HepG2 (cell line): ENCODE measurements around the gene NUB1. TPM values are rescaled to one million over a fixed set of nuclear protein-coding genes. Genes with fewer than 3 reads are reported as not detected.

Experiments
- ATAC-seq: fragments of 200-7000 bp; cut with Tn5 transposase; 3 replicates; pipeline ENCODE4 v1.9.1; 2020; ENCODE audit warnings: mild to moderate bottlenecking, moderate library complexity
- BruUV-seq: library from RNA; stranded (reverse); fragments of 400-500 nt; replicated peaks from 2 replicates; lab custom pipeline; 2021; lab: Mats Ljungman, UMichigan
- CTCF ChIA-PET: fragments of 300-600 bp; formaldehyde crosslinking; extraction: SDS; loops from one replicate; lab custom pipeline; 2021; ENCODE audit warnings: low total read pairs, inconsistent platforms, low intra/inter-chr PET ratio; lab: Yijun Ruan, JAX
- POLR2A ChIA-PET: fragments of 350-600 bp; sonication (Branson Sonifier 250); formaldehyde crosslinking; loops from one replicate; lab custom pipeline; 2020; ENCODE audit warnings: antibody characterized with exemption, inconsistent platforms; lab: Yijun Ruan, JAX
- DNase-seq: peaks from one replicate; pipeline ENCODE4 v3.0.0-alpha.2; 2015; ENCODE audit warnings: low spot score
- FAIRE-seq: peaks from 3 replicates; lab custom pipeline; 2011; peaks lifted over from hg19 to GRCh38; lab: Jason Lieb, UNC
- H2AFZ ChIP-seq: one replicate; pipeline ENCODE4 v1.6.1; 2011; ENCODE audit warnings: low read length, inconsistent platforms
- H3K27ac ChIP-seq: fragments of 300-600 bp; 3 replicates; pipeline ENCODE4 v1.8.0; 2011; ENCODE audit warnings: mixed run types, mild to moderate bottlenecking, mixed read lengths, low read length, inconsistent platforms; ENCODE audit not compliant: insufficient read depth; ENCODE audit errors: extremely low read length
- H3K27me3 ChIP-seq, 2 experiments: fragments of 200-600 bp in 1 of 2; 2 replicates in 1 of 2; 3 replicates in 1 of 2; pipeline versions ENCODE4 v1.6.0 to v1.8.0; 2011; ENCODE audit warnings: low read length in 2 of 2, mild to moderate bottlenecking in 2 of 2, moderate library complexity in 2 of 2, inconsistent platforms in 1 of 2; ENCODE audit not compliant: insufficient read depth in 2 of 2, control insufficient read depth in 1 of 2
- H3K36me3 ChIP-seq, 2 experiments: fragments of 200-600 bp in 1 of 2; replicated peaks in 1 of 2; 2 replicates in 1 of 2; 3 replicates in 1 of 2; pipeline versions ENCODE4 v1.5.1 to v1.8.0; 2011; ENCODE audit warnings: low read length in 2 of 2, inconsistent platforms in 1 of 2; ENCODE audit not compliant: insufficient read depth in 2 of 2, control insufficient read depth in 1 of 2
- H3K4me1 ChIP-seq: 2 replicates; pipeline ENCODE4 v1.5.1; 2012; ENCODE audit warnings: low read length, inconsistent platforms; ENCODE audit not compliant: insufficient read depth
- H3K4me2 ChIP-seq: 2 replicates; pipeline ENCODE4 v1.6.0; 2011; ENCODE audit warnings: low read depth, low read length, inconsistent platforms
- H3K4me3 ChIP-seq, 3 experiments: fragments of 200-600 bp in 1 of 3; sonication (generic), shearing (Covaris generic) in 1 of 3; replicated peaks in 1 of 3; 2 replicates each; pipeline ENCODE4 v1.5.1; 2011 to 2016; ENCODE audit warnings: low read length in 3 of 3, inconsistent platforms in 2 of 3, low read depth in 2 of 3, mild to moderate bottlenecking in 2 of 3, control low read depth in 1 of 3, mixed read lengths in 1 of 3; ENCODE audit not compliant: insufficient read depth in 1 of 3
- H3K79me2 ChIP-seq: one replicate; pipeline ENCODE4 v1.6.1; 2011; ENCODE audit warnings: low read length, inconsistent platforms; ENCODE audit not compliant: insufficient read depth
- H3K9ac ChIP-seq: 2 replicates; pipeline ENCODE4 v1.6.0; 2011; ENCODE audit warnings: mild to moderate bottlenecking, low read depth, low read length, inconsistent platforms; ENCODE audit not compliant: insufficient read depth
- H3K9me3 ChIP-seq: 2 replicates; pipeline ENCODE4 v1.5.1; 2012; ENCODE audit warnings: mild to moderate bottlenecking, low read length
- H4K20me1 ChIP-seq: 2 replicates; pipeline ENCODE4 v1.6.0; 2011; ENCODE audit warnings: inconsistent platforms, mild to moderate bottlenecking, low read length, moderate library complexity; ENCODE audit not compliant: insufficient read depth
- FLYWCH1 ChIP-seq: sonication (generic); formaldehyde crosslinking; IDR thresholded peaks from 2 replicates; pipeline ENCODE4 v1.8.1; 2023; ENCODE audit warnings: mild to moderate bottlenecking, missing genetic modification reagents
- SOX6 ChIP-seq, 2 experiments: fragments of 450-650 bp in 1 of 2; sonication (generic) in 1 of 2; formaldehyde crosslinking in 1 of 2; IDR thresholded peaks; 2 replicates each; pipeline versions ENCODE4 v1.4.0 to v1.6.1; 2017 to 2020; ENCODE audit warnings: antibody characterized with exemption in 1 of 2, mild to moderate bottlenecking in 1 of 2, missing genetic modification reagents in 1 of 2
- ZNF337 ChIP-seq: sonication (generic); formaldehyde crosslinking; IDR thresholded peaks from 2 replicates; pipeline ENCODE4 v1.5.1; 2020; ENCODE audit warnings: missing genetic modification reagents, low read depth, mild to moderate bottlenecking, borderline replicate concordance
- ZNF552 ChIP-seq: sonication (generic); formaldehyde crosslinking; IDR thresholded peaks from 2 replicates; pipeline ENCODE4 v1.9.0; 2022; ENCODE audit warnings: missing genetic modification reagents, mild to moderate bottlenecking, borderline replicate concordance
- ZNF687 ChIP-seq: sonication (generic); formaldehyde crosslinking; IDR thresholded peaks from 2 replicates; pipeline ENCODE4 v1.5.1; 2020; ENCODE audit warnings: mild to moderate bottlenecking, missing genetic modification reagents, moderate library complexity
- WGBS: methylation state at CpG from one replicate; pipeline ENCODE4 v1.1.6; 2017; ENCODE audit warnings: low lambda C conversion rate; 5-methylcytosine and 5-hydroxymethylcytosine counted together
- in situ Hi-C: cut with HindIII; loops from 2 replicates; pipeline ENCODE4 v1.10.0; 2017; ENCODE audit warnings: low pct_unique_long_range_greater_than_20kb; ENCODE audit not compliant: extremely low pct_ligation_motif_present
- intact Hi-C: fragments of 100-400 bp; cut with micrococcal nuclease; formaldehyde crosslinking; loops from one replicate; pipeline ENCODE4 v1.10.0; 2022; ENCODE audit not compliant: unreplicated experiment
- polyA plus RNA-seq, 8 experiments: library from polyadenylated mRNA; depleted of rRNA in 3 of 8; stranded (reverse) in 7 of 8; unstranded in 1 of 8; fragments of >200 nt; fragmentation: Illumina TruSeq in 4 of 8; extraction: Trizol in 4 of 8; gene quantifications; 2 replicates each; pipeline versions ENCODE4 v1.2.1 to v1.2.3, GENCODE V29; 2011 to 2016; ENCODE audit warnings: low read depth in 4 of 8, missing spikeins in 1 of 8, mixed read lengths in 1 of 8; ENCODE audit not compliant: insufficient read depth in 1 of 8
- total RNA-seq, 5 experiments: library from RNA; depleted of rRNA; stranded (reverse); fragments of >200 nt; fragmentation: Illumina TruSeq; extraction: Trizol; gene quantifications; 2 replicates each; pipeline ENCODE4 v1.2.3, GENCODE V29; 2016; ENCODE audit warnings: low read depth in 1 of 5

Gene NUB1
- total and polyA plus RNA-seq, 2 of the 13 experiments (the other 11 are each of a cell fraction or from before 2014, with no cell fraction given) = 27.1 to 37.0 TPM

DNA sequence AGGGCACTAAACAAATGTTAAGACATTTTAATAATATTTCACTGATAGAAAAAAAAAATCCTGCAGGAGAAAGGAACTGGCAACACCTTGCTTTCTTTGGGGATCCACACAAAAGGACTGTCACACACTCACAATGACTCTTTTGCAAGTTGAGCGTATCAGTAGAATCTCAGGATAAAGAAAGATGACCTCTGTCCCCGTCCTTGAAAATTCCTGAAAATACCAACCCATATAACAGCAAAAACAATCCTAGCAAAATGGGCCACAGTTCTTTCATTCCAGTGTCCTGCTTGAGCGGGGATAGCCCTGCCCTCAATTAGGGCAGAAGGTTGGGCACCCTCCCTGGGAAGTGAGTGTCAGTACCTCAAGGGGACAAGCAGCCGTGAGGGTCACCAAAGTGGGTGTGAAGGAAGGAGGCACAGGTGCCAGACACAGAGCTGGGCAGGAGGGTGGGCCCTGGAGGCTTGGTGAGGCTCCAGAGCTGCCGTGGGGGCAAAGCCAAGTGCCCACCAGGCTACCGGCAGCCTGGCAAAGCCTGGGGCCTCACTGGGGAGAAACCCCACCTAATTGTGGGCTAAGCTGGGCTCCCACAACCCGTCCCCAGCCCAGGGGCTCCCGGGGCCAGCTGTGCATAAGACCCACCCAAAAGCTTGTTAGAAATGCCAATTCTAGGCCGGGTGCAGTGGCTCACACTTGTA, 65.4 kb downstream of the NUB1 start (continued):
- no peak for TF ChIP-seq SOX6 (IDR thresholded peaks at IDR 0.05)
- peak; percentile 73 for TF ChIP-seq SOX6 (CRISPR knock-in tag; IDR thresholded peaks at IDR 0.05)
- TF ChIP-seq ZNF337 (CRISPR knock-in tag) = no peak
- TF ChIP-seq FLYWCH1 (CRISPR knock-in tag) = no peak

DNA sequence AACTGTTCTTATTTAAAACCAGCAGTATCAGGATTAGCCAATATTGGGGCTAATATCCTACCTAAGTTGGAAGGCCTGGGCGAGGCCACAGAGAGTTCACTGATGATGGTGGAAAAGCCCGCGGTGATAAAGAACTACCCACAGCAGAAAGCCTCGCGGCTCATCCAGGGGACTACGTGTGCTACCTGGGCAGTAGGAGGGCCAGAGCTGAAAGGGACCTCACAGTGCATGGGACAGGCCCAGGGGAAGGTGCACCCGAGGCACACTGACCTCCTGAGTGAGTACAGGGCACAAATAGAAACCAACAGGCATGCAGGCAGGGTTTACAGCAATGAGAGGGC, 66.9 kb downstream of the NUB1 start:
- ChIA-PET CTCF (no interaction called here), POLR2A (no interaction called here)
- H3K4me1 ChIP-seq = peaks cover 62% of the 10 kb centered on the region
- no peaks in the 10 kb centered on the region for H3K79me2 ChIP-seq
- no peaks in the 10 kb centered on the region for H3K36me3 ChIP-seq
- in situ Hi-C loops = no loop called here
- 78% methylated on average over 6 of the region's 7 CpGs for WGBS
- BruUV-seq = no TSS peak
- ATAC-seq (no peak; the same call in 2 of the 3 replicates), FAIRE-seq (no peak), DNase-seq (no peak)
- H3K27ac ChIP-seq = peak overlapping the region; percentile 46
- H3K27me3 ChIP-seq = peaks cover 2 to 63% of the 10 kb centered on the region in 2 experiments
- H3K4me3 ChIP-seq = peak overlapping the region in 1 of 3 experiments; percentile 76; a peak in 1 of 6 replicates
- peak overlapping the region; percentile 74 for H3K4me2 ChIP-seq
- no peaks in the 10 kb centered on the region for H3K9me3 ChIP-seq
- H2AFZ ChIP-seq = no peak overlapping the region
- no peak for TF ChIP-seq ZNF552 (CRISPR knock-in tag)
- TF ChIP-seq ZNF687 (CRISPR knock-in tag) = peak; percentile 39; the same call in 1 of the 2 replicates
- H3K9ac ChIP-seq = 0 out of 2 replicates have a peak overlapping the region, but pooled peaks have one; percentile 30
- H4K20me1 ChIP-seq = no peaks in the 10 kb centered on the region
- intact Hi-C loops = loop anchor here (5.0 kb wide), 1 partner anchor 39 kb away; no protein-coding TSS in a partner anchor
